ENCODE measurements around the gene CKAP2L.

Gene CKAP2L

GRCh38 chr2:112798979-112799975 is 34.9 kb upstream of the CKAP2L start:
- no peak overlapping the region for H3K4me3 ChIP-seq (ENCODE audit: low read depth, low read length)
- no peak for TF ChIP-seq CTCF (IDR thresholded peaks at IDR 0.05; ENCODE audit: low read depth, low read length)
- H3K36me3 ChIP-seq, result no peaks in the 10 kb centered on the region

GRCh38 chr2:112796486-112796885 is 32.1 kb upstream of the CKAP2L start:
- no peaks in the 10 kb centered on the region for H3K9me3 ChIP-seq
- no peak overlapping the region for H3K4me3 ChIP-seq (ENCODE audit: low read depth, low read length)
- DNase-seq, result no peak
- H3K27me3 ChIP-seq, result no peaks in the 10 kb centered on the region
- no peaks in the 10 kb centered on the region for H3K36me3 ChIP-seq
- no peaks in the 10 kb centered on the region for H3K4me1 ChIP-seq
- TF ChIP-seq CTCF (IDR thresholded peaks at IDR 0.05; ENCODE audit: low read depth, low read length), result no peak

More at GRCh38 chr2:112798979-112799975, 34.9 kb upstream of the CKAP2L start:
- H3K27me3 ChIP-seq, result no peaks in the 10 kb centered on the region
- DNase-seq, result no peak
- no peaks in the 10 kb centered on the region for H3K4me1 ChIP-seq
- no peaks in the 10 kb centered on the region for H3K9me3 ChIP-seq

GRCh38 chr2:112795774-112796173 is 31.4 kb upstream of the CKAP2L start:
- H3K4me3 ChIP-seq (ENCODE audit: low read depth, low read length), result no peak overlapping the region
- H3K36me3 ChIP-seq, result no peaks in the 10 kb centered on the region
- no peak for DNase-seq
- H3K4me1 ChIP-seq, result no peaks in the 10 kb centered on the region
- H3K27me3 ChIP-seq, result no peaks in the 10 kb centered on the region
- TF ChIP-seq CTCF (IDR thresholded peaks at IDR 0.05; ENCODE audit: low read depth, low read length), result no peak
- no peaks in the 10 kb centered on the region for H3K9me3 ChIP-seq

GRCh38 chr2:112794841-112795240 is 30.4 kb upstream of the CKAP2L start:
- H3K36me3 ChIP-seq, result no peaks in the 10 kb centered on the region
- no peak overlapping the region for H3K4me3 ChIP-seq (ENCODE audit: low read depth, low read length)
- H3K4me1 ChIP-seq, result no peaks in the 10 kb centered on the region
- no peaks in the 10 kb centered on the region for H3K9me3 ChIP-seq
- TF ChIP-seq CTCF (IDR thresholded peaks at IDR 0.05; ENCODE audit: low read depth, low read length), result no peak
- no peak for DNase-seq
- no peaks in the 10 kb centered on the region for H3K27me3 ChIP-seq

GRCh38 chr2:112794131-112794733 is 29.8 kb upstream of the CKAP2L start:
- Histone ChIP-seq H3K4me1 (no peaks in the 10 kb centered on the region), H3K9me3 (no peaks in the 10 kb centered on the region), H3K4me3 (ENCODE audit: low read depth, low read length) (no peak overlapping the region), H3K36me3 (no peaks in the 10 kb centered on the region), H3K27me3 (no peaks in the 10 kb centered on the region)
- no peak for TF ChIP-seq CTCF (IDR thresholded peaks at IDR 0.05; ENCODE audit: low read depth, low read length)
- no peak for DNase-seq
